Esophagus squamous epithelium (tissue), 4 donors: ENCODE data around the gene SETD1B.

ENCODE experiments used
- CTCF ChIP-seq, 6 experiments: fragments of 450-650 bp in 4 of 6; fragments of 200-600 bp in 2 of 6; sonication (generic) in 2 of 6; IDR thresholded peaks; one replicate each; pipeline ENCODE4 v1.5.1; 2016 to 2019; ENCODE audit warnings: antibody characterized with exemption in 6 of 6, mild to moderate bottlenecking in 4 of 6, moderate library complexity in 4 of 6
- POLR2A ChIP-seq, 4 donors: fragments of 450-650 bp; IDR thresholded peaks; one replicate each; pipeline ENCODE4 v1.6.1; 2017; ENCODE audit warnings: antibody characterized with exemption in 4 of 4, mild to moderate bottlenecking in 4 of 4, moderate library complexity in 3 of 4

GRCh38 chr12:121827351-121828099 lies 23.7 kb downstream of the SETD1B start:
- TF ChIP-seq CTCF (IDR thresholded peaks at IDR 0.05) (no peak), POLR2A (IDR thresholded peaks at IDR 0.05) (no peak)
